ENCODE results near the gene ARSK.

DNA sequence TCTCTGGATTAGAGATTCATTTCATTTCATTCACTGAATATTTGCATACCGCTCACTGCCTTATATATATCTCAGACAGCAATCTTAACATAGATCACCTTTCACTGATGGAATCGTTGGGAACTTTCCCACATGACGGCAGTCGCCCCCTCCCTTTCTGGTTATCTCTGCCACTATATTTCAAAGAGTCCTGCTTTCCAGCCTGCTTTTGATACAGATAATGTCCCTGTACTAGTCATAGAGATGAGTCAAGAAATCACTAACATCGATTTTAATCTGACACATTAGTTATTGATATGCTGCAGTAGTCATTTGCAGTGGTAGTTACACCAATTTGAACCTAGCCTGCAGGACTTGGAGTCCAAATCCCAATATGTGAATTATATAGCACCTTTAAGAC, 8.5 kb downstream of the ARSK start:
- TF ChIP-seq, protein P1, sequence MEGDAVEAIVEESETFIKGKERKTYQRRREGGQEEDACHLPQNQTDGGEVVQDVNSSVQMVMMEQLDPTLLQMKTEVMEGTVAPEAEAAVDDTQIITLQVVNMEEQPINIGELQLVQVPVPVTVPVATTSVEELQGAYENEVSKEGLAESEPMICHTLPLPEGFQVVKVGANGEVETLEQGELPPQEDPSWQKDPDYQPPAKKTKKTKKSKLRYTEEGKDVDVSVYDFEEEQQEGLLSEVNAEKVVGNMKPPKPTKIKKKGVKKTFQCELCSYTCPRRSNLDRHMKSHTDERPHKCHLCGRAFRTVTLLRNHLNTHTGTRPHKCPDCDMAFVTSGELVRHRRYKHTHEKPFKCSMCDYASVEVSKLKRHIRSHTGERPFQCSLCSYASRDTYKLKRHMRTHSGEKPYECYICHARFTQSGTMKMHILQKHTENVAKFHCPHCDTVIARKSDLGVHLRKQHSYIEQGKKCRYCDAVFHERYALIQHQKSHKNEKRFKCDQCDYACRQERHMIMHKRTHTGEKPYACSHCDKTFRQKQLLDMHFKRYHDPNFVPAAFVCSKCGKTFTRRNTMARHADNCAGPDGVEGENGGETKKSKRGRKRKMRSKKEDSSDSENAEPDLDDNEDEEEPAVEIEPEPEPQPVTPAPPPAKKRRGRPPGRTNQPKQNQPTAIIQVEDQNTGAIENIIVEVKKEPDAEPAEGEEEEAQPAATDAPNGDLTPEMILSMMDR (IDR thresholded peaks at IDR 0.05): no peak
- no peak for TF ChIP-seq EZH2 (IDR thresholded peaks at IDR 0.05; ENCODE audit: borderline replicate concordance, insufficient read depth, low read depth, low read length, poor library complexity, severe bottlenecking)

Data from B cell (primary cell).